SK-N-SH treated with all-trans-retinoic acid at 6 μM for 48 hours (cell line): Measurements from ENCODE around the gene ARMC2.

Experiments
- ATAC-seq: fragments of 200-7000 bp; cut with Tn5 transposase; 3 replicates; pipeline ENCODE4 v1.9.1; 2020; ENCODE audit warnings: mild to moderate bottlenecking, moderate library complexity
- ARNTL ChIP-seq: fragments of 450-650 bp; formaldehyde crosslinking; IDR thresholded peaks from 2 replicates; pipeline ENCODE4 v1.5.0; 2020; ENCODE audit warnings: low read depth, mild to moderate bottlenecking, moderate library complexity, borderline replicate concordance
- BACH2 ChIP-seq: fragments of 250-450 bp; sonication (Bioruptor Pico); IDR thresholded peaks from 2 replicates; pipeline ENCODE4 v1.9.0; 2021; ENCODE audit warnings: mild to moderate bottlenecking, borderline replicate concordance
- CREB5 ChIP-seq: fragments of 250-450 bp; sonication (Bioruptor Pico); IDR thresholded peaks from 2 replicates; pipeline ENCODE4 v1.5.1; 2020; ENCODE audit warnings: low read depth, mild to moderate bottlenecking, moderate library complexity
- CSDC2 ChIP-seq: fragments of 250-450 bp; sonication (Bioruptor Pico); IDR thresholded peaks from 2 replicates; pipeline ENCODE4 v1.5.0; 2020; ENCODE audit warnings: mild to moderate bottlenecking, moderate library complexity
- CSRNP3 ChIP-seq: fragments of 250-450 bp; sonication (Bioruptor Pico); IDR thresholded peaks from 2 replicates; pipeline ENCODE4 v1.5.1; 2021; ENCODE audit warnings: mild to moderate bottlenecking, moderate library complexity
- ESRRG ChIP-seq: fragments of 250-450 bp; sonication (Bioruptor Pico); IDR thresholded peaks from 2 replicates; pipeline ENCODE4 v1.6.1; 2021; ENCODE audit warnings: mild to moderate bottlenecking
- GLIS3 ChIP-seq: fragments of 250-450 bp; sonication (Bioruptor Pico); IDR thresholded peaks from 2 replicates; pipeline ENCODE4 v1.5.0; 2020; ENCODE audit warnings: mild to moderate bottlenecking, moderate library complexity
- OSR1 ChIP-seq: fragments of 250-450 bp; sonication (Bioruptor Pico); IDR thresholded peaks from 2 replicates; pipeline ENCODE4 v1.8.0; 2022; ENCODE audit warnings: moderate library complexity, mild to moderate bottlenecking, inconsistent platforms
- PATZ1 ChIP-seq: fragments of 250-450 bp; sonication (Bioruptor Pico); IDR thresholded peaks from 2 replicates; pipeline ENCODE4 v1.8.0; 2020; ENCODE audit warnings: mild to moderate bottlenecking, moderate library complexity, borderline replicate concordance
- POU6F1 ChIP-seq: fragments of 250-450 bp; sonication (Bioruptor Pico); IDR thresholded peaks from 2 replicates; pipeline ENCODE4 v1.8.0; 2021; ENCODE audit warnings: low read depth, mild to moderate bottlenecking, moderate library complexity, borderline replicate concordance
- PPARA ChIP-seq: fragments of 250-450 bp; sonication (Bioruptor Pico); IDR thresholded peaks from 2 replicates; pipeline ENCODE4 v1.5.0; 2020; ENCODE audit warnings: mild to moderate bottlenecking, borderline replicate concordance
- SNAI2 ChIP-seq: fragments of 250-450 bp; sonication (Bioruptor Pico); IDR thresholded peaks from 2 replicates; pipeline ENCODE4 v1.5.0; 2020; ENCODE audit warnings: mild to moderate bottlenecking, moderate library complexity
- TOX ChIP-seq: fragments of 250-450 bp; sonication (Bioruptor Pico); IDR thresholded peaks from 2 replicates; pipeline ENCODE4 v1.8.0; 2021; ENCODE audit warnings: mild to moderate bottlenecking, moderate library complexity, borderline replicate concordance
- TSHZ2 ChIP-seq: fragments of 250-450 bp; sonication (Bioruptor Pico); IDR thresholded peaks from 2 replicates; pipeline ENCODE4 v1.5.0; 2020; ENCODE audit warnings: mild to moderate bottlenecking, moderate library complexity
- ZC3H10 ChIP-seq: fragments of 250-450 bp; sonication (Bioruptor Pico); IDR thresholded peaks from 2 replicates; pipeline ENCODE4 v1.5.1; 2021; ENCODE audit warnings: mild to moderate bottlenecking, moderate library complexity
- ZFP3 ChIP-seq: fragments of 250-450 bp; sonication (Bioruptor Pico); IDR thresholded peaks from 2 replicates; pipeline ENCODE4 v1.5.0; 2020; ENCODE audit warnings: mild to moderate bottlenecking, moderate library complexity
- ZFP30 ChIP-seq: fragments of 450-650 bp; formaldehyde crosslinking; IDR thresholded peaks from 2 replicates; pipeline ENCODE4 v1.5.0; 2022; ENCODE audit warnings: mild to moderate bottlenecking, moderate library complexity
- ZNF565 ChIP-seq: fragments of 450-650 bp; formaldehyde crosslinking; conservative IDR thresholded peaks from 2 replicates; pipeline ENCODE4 v1.5.0; 2020; ENCODE audit warnings: low read depth, mild to moderate bottlenecking, moderate library complexity
- ZNF70 ChIP-seq: fragments of 450-650 bp; formaldehyde crosslinking; IDR thresholded peaks from 2 replicates; pipeline ENCODE4 v1.5.0; 2020; ENCODE audit warnings: mild to moderate bottlenecking, moderate library complexity
- ZNF8 ChIP-seq: fragments of 450-650 bp; formaldehyde crosslinking; IDR thresholded peaks from 2 replicates; pipeline ENCODE4 v1.5.0; 2020; ENCODE audit warnings: mild to moderate bottlenecking, moderate library complexity

Gene ARMC2

GRCh38 chr6:109015176-109015575 lies 167.0 kb downstream of the ARMC2 start:
- 0 out of 3 replicates have a peak, but pooled peaks have one; percentile 28 for ATAC-seq
- TF ChIP-seq ZFP30 (CRISPR knock-in tag), result no peak
- TF ChIP-seq PATZ1 (CRISPR knock-in tag), result no peak
- TF ChIP-seq ZNF8 (CRISPR knock-in tag), result no peak
- TF ChIP-seq ARNTL, result no peak
- no peak for TF ChIP-seq CSDC2 (CRISPR knock-in tag)
- no peak for TF ChIP-seq OSR1 (CRISPR knock-in tag)
- no peak for TF ChIP-seq CSRNP3 (CRISPR knock-in tag)

- TF ChIP-seq ZNF70 (CRISPR knock-in tag) (no peak), OSR1 (CRISPR knock-in tag) (no peak), POU6F1 (no peak), TOX (no peak), TSHZ2 (CRISPR knock-in tag) (no peak), SNAI2 (CRISPR knock-in tag) (no peak), CSRNP3 (CRISPR knock-in tag) (no peak), ZFP30 (CRISPR knock-in tag) (no peak), ZNF8 (CRISPR knock-in tag) (no peak), ESRRG (no peak), ZFP3 (CRISPR knock-in tag) (no peak)
- TF ChIP-seq, all 23 proteins: peak for 0
Measured at GRCh38 chr6:109019911-109020310, 171.7 kb downstream of the ARMC2 start.

DNA sequence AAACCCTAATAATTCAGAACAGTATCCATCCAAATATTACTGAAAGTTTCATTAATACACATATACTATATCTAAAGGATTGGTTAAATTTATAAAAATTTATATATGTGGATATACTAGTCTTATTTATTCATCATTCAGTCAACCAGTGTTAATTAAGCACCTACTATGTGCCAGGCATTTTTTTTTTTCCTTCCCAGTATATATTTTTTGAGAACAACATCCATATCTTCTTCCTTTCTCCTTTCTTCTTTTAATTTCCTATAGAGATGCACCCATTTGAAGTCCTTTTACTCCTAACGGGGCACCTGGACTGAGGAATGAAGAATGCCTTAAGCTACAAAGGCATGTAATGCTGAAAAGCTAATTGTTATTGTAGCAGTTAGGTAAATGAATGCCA lies 173.6 kb downstream of the ARMC2 start:
- no peak for ATAC-seq
- TF ChIP-seq CSDC2 (CRISPR knock-in tag) (no peak), CSRNP3 (CRISPR knock-in tag) (no peak), BACH2 (CRISPR knock-in tag) (no peak), GLIS3 (CRISPR knock-in tag) (no peak), TSHZ2 (CRISPR knock-in tag) (no peak), CREB5 (CRISPR knock-in tag) (no peak), PPARA (CRISPR knock-in tag) (no peak), ZC3H10 (CRISPR knock-in tag) (no peak), OSR1 (CRISPR knock-in tag) (no peak), ZFP30 (CRISPR knock-in tag) (no peak), ESRRG (no peak), ZNF565 (CRISPR knock-in tag) (no peak), PATZ1 (CRISPR knock-in tag) (no peak), ZFP3 (CRISPR knock-in tag) (no peak)

More at GRCh38 chr6:109019911-109020310, 171.7 kb downstream of the ARMC2 start:
- no peak for ATAC-seq
